GM10266 (cell line): ENCODE results near the gene TRIM56.
A peak's percentile ranks its signal among the peaks of the same experiment; 100 is the strongest.
"Not testable (repeated sequence)": the region's sequence is repeated elsewhere in the genome, so short reads cannot be mapped to it uniquely, and the experiment has no call there.

ENCODE experiments used
- DNase-seq: peaks from one replicate; pipeline ENCODE4 v3.0.0; 2012; ENCODE audit errors: extremely low spot score
- CTCF ChIP-seq: IDR thresholded peaks from 2 replicates; pipeline ENCODE4 v1.5.1; 2012; ENCODE audit warnings: mild to moderate bottlenecking, low read depth; ENCODE audit not compliant: control insufficient read depth, insufficient read depth; ENCODE audit errors: missing control alignments

TRIM56 gene

GRCh38 chr7:101118856-101119255 lies 33.6 kb downstream of the TRIM56 start:
- TF ChIP-seq CTCF: no peak
- DNase-seq: no peak

GRCh38 chr7:101119876-101120275 lies 34.6 kb downstream of the TRIM56 start:
- TF ChIP-seq CTCF: no peak
- no peak for DNase-seq

GRCh38 chr7:101120315-101120714 lies 35.0 kb downstream of the TRIM56 start:
- TF ChIP-seq CTCF: no peak
- DNase-seq: no peak

GRCh38 chr7:101121631-101121990 lies 36.3 kb downstream of the TRIM56 start:
- DNase-seq: not testable (repeated sequence)

GRCh38 chr7:101121991-101122932 lies 37.0 kb downstream of the TRIM56 start:
- peak; percentile 54 for DNase-seq
- no peak for TF ChIP-seq CTCF

- no peak for DNase-seq
- no peak for TF ChIP-seq CTCF
Observed at GRCh38 chr7:101122933-101123702, 37.8 kb downstream of the TRIM56 start.

GRCh38 chr7:101123703-101124068 lies 38.4 kb downstream of the TRIM56 start:
- DNase-seq: no peak
- no peak for TF ChIP-seq CTCF
